HG02642 (cell line): ENCODE results near the gene TCP11L2.
"Not testable (repeated sequence)": the region's sequence is repeated elsewhere in the genome, so short reads cannot be mapped to it uniquely, and the experiment has no call there.

ENCODE experiments used
- ATAC-seq: cut with Tn5 transposase; IDR thresholded peaks from one replicate; pipeline ENCODE4 v1.9.1; 2021; ENCODE audit warnings: mild to moderate bottlenecking; ENCODE audit not compliant: unreplicated experiment, poor library complexity

Gene TCP11L2

GRCh38 chr12:106282457-106283097 is 20.0 kb upstream of the TCP11L2 start:
- ATAC-seq, result peak; percentile 67

DNA sequence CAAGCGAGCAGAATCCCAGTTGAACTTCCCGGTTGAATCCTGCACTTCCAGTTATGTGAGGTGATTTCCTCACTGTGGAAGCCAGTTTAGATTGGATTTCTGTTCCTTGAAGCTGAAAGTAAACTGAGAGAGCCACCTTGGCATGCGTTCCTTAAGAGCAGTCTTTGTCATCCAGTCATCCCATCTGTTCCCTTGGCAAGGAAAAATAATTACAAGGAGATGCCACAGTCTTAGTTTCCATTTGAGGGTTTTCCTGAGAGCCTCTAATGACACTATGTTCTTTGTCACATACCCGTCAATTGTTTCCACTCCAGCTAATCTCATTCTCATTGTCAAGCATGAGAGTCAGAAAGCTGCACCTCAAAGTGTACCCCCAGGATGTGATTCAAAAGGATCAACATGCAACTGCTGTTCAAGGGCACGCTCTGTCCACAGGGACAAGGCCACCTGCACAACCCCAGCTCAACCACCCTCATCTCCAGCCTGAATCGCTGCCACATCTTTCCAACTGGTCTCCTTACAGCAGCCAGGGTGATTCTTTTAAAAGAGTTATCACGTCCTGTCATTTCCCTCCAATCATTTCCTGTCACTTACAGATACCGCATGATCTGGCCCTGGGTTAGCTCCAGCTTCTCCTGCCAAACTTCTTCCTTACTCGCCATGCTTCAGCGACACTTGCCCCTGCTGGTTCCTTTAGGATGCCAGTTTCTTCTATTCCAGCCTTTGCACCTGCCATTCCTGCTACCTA is 18.0 kb upstream of the TCP11L2 start:
- no peak for ATAC-seq

DNA sequence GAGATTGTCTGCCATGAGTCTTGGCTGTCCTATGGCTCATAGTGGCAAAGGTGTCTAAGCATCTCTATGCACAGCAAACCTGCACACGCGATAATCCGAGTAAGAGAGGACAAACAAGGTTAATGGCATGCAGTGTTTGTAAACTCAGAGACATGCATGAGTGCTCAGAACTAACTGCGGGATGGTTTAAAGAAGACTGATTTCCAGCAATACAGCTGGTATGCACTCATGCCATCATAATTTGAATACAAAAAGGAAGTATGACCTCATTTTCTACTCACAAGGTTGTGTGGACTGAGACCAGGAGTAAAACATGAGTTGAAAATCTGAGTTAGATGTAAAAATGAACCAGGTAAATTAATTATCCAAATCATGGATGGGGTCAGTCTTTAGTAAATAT is 16.6 kb upstream of the TCP11L2 start:
- no peak for ATAC-seq

DNA sequence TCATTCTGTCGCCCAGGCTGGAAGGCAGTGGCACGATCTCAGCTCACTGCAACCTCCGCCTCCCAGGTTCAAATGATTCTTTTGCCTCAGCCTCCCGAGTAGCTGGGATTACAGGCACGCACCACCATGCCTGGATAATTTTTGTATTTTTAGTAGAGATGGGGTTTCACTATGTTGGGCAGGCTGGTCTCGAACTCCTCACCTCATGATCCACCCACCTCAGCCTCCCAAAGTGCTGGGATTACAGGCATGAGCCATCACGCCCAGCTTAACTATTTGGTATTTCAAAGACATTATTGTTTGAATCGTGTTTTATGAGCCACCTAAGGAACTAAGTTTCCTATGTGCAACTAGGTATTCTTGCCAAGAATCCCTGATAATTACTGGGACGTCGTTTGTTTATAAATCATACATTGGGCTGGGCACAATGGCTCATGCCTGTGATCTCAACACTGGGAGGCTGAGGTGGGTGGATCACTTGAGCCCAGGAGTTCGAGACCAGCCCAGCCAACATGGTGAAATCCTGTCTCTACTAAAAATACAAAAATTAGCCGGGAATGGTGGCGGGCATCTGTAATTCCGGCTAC is 15.9 kb upstream of the TCP11L2 start:
- ATAC-seq, result not testable (repeated sequence)

DNA sequence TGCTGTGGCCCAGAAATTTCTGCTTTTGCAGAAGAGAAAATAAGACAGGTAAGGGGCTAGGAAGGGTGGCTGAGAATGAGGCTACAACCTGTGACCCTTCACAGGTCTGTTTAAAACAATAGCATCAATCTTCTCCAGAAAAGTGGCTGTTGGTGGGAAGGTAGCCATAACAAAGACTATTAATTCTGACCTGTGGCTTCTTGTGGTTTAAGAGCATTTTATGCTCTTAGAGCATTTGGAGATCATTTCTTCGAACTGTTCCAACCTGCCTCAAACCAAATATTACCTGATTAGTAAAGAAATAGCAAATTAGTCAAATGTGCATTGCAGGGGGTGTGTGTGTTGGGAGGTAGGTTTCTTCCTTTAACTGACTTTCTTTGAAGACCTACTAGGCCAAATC is 15.2 kb upstream of the TCP11L2 start:
- no peak for ATAC-seq

DNA sequence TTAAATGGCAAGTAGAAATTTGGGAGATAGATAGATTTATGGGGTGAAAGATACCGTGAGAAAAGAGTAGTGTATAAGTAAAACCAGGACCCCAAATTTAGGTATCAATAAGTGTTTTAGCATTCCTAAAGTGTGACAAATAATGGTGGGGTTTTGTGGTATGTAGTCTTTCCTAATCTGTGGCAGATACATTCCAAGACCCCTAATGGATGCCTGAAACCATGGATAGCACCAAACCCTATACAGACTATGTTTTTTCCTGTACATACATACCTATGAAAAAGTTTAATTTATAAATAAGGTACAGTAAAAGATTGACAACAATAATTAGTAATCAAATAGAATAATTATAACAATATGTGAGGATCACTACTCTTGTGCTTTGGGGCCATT is 14.4 kb upstream of the TCP11L2 start:
- ATAC-seq, result no peak

GRCh38 chr12:106288494-106289195 is 13.9 kb upstream of the TCP11L2 start:
- no peak for ATAC-seq

DNA sequence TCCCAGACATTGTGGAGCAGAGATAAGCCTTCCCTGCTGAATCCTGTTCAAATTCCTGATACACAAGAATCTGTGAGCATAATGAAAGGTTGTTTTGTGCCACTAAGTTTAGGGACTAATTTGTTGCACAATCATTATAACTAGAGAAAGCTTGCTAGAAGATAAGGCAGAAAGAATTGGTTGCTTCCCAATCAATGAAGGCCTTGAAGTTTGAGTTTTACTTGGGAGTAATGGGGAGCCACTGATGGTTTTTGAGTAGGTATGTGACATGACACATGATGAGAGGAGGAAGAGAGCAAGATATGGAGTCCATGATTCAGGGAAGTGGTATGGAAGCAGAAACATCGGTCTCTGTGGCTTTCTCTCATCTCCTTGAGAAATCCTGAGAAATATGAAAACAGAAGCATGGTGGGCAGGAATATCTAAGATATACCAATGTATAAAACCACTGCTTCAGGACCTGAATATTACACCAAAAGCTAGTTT is 13.3 kb upstream of the TCP11L2 start:
- no peak for ATAC-seq

- ATAC-seq, result no peak
Observed at GRCh38 chr12:106290666-106291065, 11.9 kb upstream of the TCP11L2 start.

- no peak for ATAC-seq
Observed at GRCh38 chr12:106291342-106291741, 11.2 kb upstream of the TCP11L2 start.

DNA sequence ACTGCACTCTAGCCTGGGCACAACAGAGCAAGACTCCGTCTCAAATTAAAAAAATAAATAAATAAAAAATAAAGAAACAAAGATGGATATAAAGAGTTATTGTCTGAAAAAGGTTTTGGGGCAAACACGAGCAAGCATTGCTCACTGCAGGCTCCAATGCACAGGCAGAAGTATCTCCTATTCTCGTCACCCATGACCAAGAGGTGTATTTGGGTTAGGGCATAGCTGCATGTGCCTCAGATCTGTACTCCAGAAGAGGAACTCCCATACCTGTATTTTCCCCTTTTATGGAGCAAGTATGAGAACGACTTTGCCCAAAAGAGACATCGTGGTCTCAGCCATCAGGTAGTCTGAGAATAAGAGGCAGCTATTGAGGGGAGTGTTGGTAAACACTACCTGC is 10.2 kb upstream of the TCP11L2 start:
- ATAC-seq, result no peak

DNA sequence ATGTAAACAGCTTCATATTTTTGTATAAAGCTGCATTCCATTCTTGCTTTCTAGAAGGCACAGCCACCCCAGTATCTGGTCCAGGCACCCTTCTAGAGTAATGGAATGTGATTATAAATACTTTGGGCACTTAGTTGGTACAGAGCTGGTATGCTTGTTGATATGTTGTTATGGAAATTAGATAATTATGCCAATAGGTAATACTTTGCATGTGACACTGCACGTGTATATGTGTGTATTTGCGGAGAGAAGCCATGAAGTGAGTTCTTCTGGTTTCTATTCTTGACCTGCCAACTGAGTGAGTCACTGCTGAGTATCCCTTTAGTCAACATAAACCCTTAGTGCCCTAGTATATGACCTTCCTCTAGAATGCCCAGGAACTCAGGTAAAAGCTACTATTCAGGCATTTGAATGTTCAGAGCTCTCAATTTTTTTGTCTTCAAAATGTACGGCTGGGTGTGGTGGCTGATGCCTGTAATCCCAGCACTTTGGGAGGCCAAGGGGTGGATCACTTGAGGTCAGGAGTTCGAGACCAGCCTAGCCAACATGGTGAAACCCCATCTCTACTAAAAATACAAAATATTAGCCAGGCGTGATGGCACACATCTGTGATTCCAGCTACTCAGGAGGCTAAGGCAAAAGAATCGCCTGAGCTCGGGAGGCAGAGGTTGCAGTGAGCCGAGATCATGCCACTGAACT is 6.2 kb upstream of the TCP11L2 start:
- no peak for ATAC-seq

DNA sequence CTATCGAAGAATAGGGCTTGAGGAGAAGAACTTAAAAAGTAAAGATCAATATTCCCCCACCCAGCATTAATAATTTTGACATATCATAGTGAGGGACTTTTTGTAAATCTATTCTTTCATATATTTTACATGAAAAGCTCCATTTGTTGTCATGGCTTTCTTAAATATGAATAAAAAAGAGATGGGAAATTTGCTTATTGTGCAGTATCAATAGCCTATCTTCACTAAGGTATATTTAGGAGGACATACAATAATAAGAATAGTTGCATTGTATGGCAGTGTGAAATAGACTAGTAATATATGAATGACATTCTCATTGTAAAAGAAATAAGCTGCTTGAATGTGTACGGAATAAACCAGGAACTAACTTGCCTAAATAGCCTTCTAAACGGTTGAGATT is 5.5 kb upstream of the TCP11L2 start:
- ATAC-seq, result no peak

- no peak for ATAC-seq
Observed at GRCh38 chr12:106297681-106298080, 4.9 kb upstream of the TCP11L2 start.

GRCh38 chr12:106299202-106299774 is 3.2 kb upstream of the TCP11L2 start:
- ATAC-seq, result no peak

DNA sequence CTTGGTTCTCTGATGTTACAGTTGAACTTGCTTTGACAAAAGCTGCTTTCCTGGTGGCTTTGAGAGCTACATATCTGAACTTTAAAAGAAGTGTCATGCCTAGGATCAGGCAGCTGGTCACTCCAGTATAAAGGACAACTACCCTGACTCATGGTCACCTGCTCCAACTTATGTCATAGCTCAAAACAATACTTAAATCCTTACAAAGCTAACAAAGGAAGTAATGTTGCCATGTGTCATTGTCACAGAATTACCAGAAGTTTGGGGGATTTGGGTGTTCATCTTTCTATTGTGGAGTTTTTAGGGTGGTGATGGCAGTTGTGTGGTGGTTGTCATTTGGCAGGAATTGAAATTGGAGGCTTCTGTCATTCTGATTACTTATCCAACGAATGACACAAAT is 1.8 kb upstream of the TCP11L2 start:
- no peak for ATAC-seq

GRCh38 chr12:106301241-106301610 is 1.3 kb upstream of the TCP11L2 start:
- no peak for ATAC-seq

DNA sequence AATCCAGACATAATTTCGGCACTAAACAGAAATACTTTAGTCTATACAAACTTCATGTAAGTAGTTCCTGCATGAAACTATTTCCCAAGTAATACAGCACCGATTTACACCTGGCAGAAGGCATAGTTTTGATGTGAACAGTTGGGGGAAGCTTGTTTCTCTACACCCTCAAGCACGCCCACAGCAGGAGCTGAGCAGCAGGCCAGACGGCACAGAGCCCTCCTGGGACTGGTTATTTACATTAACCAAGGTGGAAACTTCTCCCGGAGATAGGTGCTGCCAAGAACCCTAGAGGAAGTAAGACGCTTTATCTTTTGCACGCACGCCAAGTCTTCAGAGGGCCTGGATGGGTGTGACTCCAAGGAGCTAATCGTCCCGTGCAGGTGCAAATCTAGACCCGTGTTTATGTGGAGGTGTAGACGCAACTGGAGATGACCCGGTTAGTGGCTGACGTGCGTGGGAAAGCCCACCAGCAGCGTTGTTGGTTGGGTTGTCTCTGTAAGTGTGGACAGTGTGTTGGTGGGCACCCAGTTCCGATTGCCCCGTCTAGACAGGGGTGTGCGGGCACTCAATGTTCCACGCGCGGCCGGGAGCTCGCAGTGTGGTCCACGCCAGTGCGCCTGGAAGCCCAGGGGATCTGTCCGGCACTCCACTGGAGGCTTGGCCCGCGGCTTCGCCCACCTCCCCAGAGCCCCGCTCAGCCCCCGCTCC is 767 bp upstream of the TCP11L2 start:
- ATAC-seq, result peak; percentile 67

GRCh38 chr12:106303202-106303820 is 778 bp downstream of the TCP11L2 start:
- ATAC-seq, result peak; percentile 23
